Gastrocnemius medialis (tissue), 4 donors: ENCODE measurements around the gene UQCR11.

Experiments used
- POLR2A ChIP-seq, 2 donors: fragments of 450-650 bp; IDR thresholded peaks; one replicate each; pipeline ENCODE4 v1.6.1; 2017; ENCODE audit warnings: antibody characterized with exemption in 2 of 2, mild to moderate bottlenecking in 2 of 2, moderate library complexity in 2 of 2
- TF ChIP-seq, protein P1 (sequence below), 5 experiments: fragments of 450-650 bp in 3 of 5; fragments of 200-600 bp in 2 of 5; sonication (generic) in 2 of 5; IDR thresholded peaks in 4 of 5; conservative IDR thresholded peaks in 1 of 5; 1 replicate in 4 of 5; 2 replicates in 1 of 5; pipeline ENCODE4 v1.5.1; 2016 to 2019; ENCODE audit warnings: antibody characterized with exemption in 5 of 5, mild to moderate bottlenecking in 3 of 5, moderate library complexity in 3 of 5

DNA sequence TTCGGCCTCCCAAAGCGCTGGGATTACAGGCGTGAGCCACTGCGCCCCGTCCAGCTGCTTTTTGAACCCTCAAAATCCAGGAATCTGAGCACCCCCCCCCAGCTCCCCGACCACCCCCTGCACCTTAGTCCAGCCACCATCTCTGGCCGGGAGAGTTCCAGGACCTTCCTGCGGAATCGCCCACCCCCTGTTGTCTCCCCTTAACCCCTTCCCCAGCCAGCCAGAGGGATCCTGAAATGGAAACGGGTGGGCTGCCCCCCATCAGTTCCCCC lies 11.8 kb downstream of the UQCR11 start:
- TF ChIP-seq, protein P1, sequence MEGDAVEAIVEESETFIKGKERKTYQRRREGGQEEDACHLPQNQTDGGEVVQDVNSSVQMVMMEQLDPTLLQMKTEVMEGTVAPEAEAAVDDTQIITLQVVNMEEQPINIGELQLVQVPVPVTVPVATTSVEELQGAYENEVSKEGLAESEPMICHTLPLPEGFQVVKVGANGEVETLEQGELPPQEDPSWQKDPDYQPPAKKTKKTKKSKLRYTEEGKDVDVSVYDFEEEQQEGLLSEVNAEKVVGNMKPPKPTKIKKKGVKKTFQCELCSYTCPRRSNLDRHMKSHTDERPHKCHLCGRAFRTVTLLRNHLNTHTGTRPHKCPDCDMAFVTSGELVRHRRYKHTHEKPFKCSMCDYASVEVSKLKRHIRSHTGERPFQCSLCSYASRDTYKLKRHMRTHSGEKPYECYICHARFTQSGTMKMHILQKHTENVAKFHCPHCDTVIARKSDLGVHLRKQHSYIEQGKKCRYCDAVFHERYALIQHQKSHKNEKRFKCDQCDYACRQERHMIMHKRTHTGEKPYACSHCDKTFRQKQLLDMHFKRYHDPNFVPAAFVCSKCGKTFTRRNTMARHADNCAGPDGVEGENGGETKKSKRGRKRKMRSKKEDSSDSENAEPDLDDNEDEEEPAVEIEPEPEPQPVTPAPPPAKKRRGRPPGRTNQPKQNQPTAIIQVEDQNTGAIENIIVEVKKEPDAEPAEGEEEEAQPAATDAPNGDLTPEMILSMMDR (IDR thresholded peaks at IDR 0.05 in 4 of 5, conservative IDR thresholded peaks at IDR 0.05 in 1 of 5): no peak
- no peak for TF ChIP-seq POLR2A (IDR thresholded peaks at IDR 0.05)
